ENCODE results near the gene NOL4L. TPM values are rescaled to one million over a fixed set of nuclear protein-coding genes. Genes with fewer than 3 reads are reported as not detected.

The NOL4L gene
- total and polyA plus RNA-seq, 2 experiments from 2014 or later: 35.6 to 42.9 TPM

- H4K20me1 ChIP-seq (ENCODE audit: insufficient read depth, poor library complexity, severe bottlenecking): peaks cover 65% of the 10 kb centered on the region
Measured at GRCh38 chr20:32455901-32456701, 129.0 kb downstream of the NOL4L start.

DNA sequence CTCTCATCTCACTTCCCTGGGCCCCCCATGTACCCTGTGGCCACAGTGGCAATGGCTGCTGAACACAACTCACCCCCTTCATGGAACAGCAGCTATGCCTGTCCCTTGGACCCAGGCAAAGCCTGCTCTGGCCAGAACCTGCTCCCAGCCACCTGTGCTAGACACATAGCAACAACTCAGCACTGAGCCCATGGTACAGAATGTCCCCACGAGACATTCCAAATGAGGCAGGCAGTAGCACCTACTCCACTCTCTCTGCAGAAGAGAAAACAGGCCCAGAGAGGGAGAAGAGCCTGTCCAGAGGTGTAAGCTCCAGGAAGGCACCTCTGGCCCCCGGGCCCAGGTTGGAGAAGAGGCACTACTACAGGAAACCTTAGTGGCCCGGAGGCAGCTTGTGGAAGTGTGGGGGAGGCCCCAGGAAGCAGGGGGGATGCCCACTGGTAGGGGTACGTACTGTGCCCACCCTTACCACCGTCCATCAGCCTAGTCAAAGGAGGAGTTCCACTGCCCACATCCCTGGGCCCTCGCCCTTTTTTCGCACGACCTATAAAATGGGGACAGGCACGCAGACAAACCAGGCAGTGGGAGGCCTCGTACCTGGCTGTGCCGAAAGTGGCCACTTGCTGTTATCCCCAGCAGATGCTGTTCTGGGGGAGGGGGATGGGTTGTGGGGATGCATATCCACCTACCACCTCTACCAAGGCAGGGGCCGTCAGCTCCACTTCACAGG is 129.8 kb downstream of the NOL4L start:
- Histone ChIP-seq H4K20me1 (ENCODE audit: insufficient read depth, poor library complexity, severe bottlenecking) (peaks cover 63% of the 10 kb centered on the region), H3K9me2 (replicated peaks; ENCODE audit: insufficient read depth) (no peaks in the 10 kb centered on the region), H2AFZ (no peak overlapping the region), H3K4me1 (ENCODE audit: insufficient read depth) (peaks cover 23% of the 10 kb centered on the region), H3K9me3 (ENCODE audit: low read depth) (no peaks in the 10 kb centered on the region), H3K4me3 (no peak overlapping the region), H3K79me2 (peaks cover 70% of the 10 kb centered on the region), H3K4me2 (no peak overlapping the region), H3K27me3 (no peaks in the 10 kb centered on the region), H3K27ac (no peak overlapping the region), H3K36me3 (replicated peaks; ENCODE audit: insufficient read depth, low read depth) (peaks cover 5% of the 10 kb centered on the region)
- no peak for DNase-seq (ENCODE audit: low spot score)
- no peak for TF ChIP-seq EZH2phosphoT487 (IDR thresholded peaks at IDR 0.05; ENCODE audit: low read depth, severe bottlenecking, unreplicated experiment)
- TF ChIP-seq, protein P1, sequence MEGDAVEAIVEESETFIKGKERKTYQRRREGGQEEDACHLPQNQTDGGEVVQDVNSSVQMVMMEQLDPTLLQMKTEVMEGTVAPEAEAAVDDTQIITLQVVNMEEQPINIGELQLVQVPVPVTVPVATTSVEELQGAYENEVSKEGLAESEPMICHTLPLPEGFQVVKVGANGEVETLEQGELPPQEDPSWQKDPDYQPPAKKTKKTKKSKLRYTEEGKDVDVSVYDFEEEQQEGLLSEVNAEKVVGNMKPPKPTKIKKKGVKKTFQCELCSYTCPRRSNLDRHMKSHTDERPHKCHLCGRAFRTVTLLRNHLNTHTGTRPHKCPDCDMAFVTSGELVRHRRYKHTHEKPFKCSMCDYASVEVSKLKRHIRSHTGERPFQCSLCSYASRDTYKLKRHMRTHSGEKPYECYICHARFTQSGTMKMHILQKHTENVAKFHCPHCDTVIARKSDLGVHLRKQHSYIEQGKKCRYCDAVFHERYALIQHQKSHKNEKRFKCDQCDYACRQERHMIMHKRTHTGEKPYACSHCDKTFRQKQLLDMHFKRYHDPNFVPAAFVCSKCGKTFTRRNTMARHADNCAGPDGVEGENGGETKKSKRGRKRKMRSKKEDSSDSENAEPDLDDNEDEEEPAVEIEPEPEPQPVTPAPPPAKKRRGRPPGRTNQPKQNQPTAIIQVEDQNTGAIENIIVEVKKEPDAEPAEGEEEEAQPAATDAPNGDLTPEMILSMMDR (IDR thresholded peaks at IDR 0.05; ENCODE audit: poor library complexity): no peak
- no peak for TF ChIP-seq EZH2 (IDR thresholded peaks at IDR 0.05; ENCODE audit: borderline replicate concordance)
- 93% methylated on average over 12 of the region's 12 CpGs for WGBS (ENCODE audit: low lambda C conversion rate, missing lambda C conversion rate)

More at GRCh38 chr20:32455901-32456701, 129.0 kb downstream of the NOL4L start:
- no peaks in the 10 kb centered on the region for H3K27me3 ChIP-seq
- H3K9me3 ChIP-seq (ENCODE audit: low read depth): no peaks in the 10 kb centered on the region
- peak overlapping the region; percentile 98 for H3K4me2 ChIP-seq
- H3K79me2 ChIP-seq: peaks cover 77% of the 10 kb centered on the region
- DNase-seq (ENCODE audit: low spot score): no peak
- TF ChIP-seq EZH2phosphoT487 (IDR thresholded peaks at IDR 0.05; ENCODE audit: low read depth, severe bottlenecking, unreplicated experiment) (no peak), EZH2 (IDR thresholded peaks at IDR 0.05; ENCODE audit: borderline replicate concordance) (no peak)
- TF ChIP-seq, protein P1 (IDR thresholded peaks at IDR 0.05; ENCODE audit: poor library complexity): no peak
- H2AFZ ChIP-seq: no peak overlapping the region
- H3K4me3 ChIP-seq: no peak overlapping the region
- H3K27ac ChIP-seq: peak overlapping the region; percentile 91
- no peaks in the 10 kb centered on the region for H3K9me2 ChIP-seq (replicated peaks; ENCODE audit: insufficient read depth)
- WGBS (ENCODE audit: low lambda C conversion rate, missing lambda C conversion rate): 91% methylated on average over 35 of the region's 35 CpGs
- H3K36me3 ChIP-seq (replicated peaks; ENCODE audit: insufficient read depth, low read depth): peaks cover 5% of the 10 kb centered on the region
- H3K4me1 ChIP-seq (ENCODE audit: insufficient read depth): peaks cover 23% of the 10 kb centered on the region

DNA sequence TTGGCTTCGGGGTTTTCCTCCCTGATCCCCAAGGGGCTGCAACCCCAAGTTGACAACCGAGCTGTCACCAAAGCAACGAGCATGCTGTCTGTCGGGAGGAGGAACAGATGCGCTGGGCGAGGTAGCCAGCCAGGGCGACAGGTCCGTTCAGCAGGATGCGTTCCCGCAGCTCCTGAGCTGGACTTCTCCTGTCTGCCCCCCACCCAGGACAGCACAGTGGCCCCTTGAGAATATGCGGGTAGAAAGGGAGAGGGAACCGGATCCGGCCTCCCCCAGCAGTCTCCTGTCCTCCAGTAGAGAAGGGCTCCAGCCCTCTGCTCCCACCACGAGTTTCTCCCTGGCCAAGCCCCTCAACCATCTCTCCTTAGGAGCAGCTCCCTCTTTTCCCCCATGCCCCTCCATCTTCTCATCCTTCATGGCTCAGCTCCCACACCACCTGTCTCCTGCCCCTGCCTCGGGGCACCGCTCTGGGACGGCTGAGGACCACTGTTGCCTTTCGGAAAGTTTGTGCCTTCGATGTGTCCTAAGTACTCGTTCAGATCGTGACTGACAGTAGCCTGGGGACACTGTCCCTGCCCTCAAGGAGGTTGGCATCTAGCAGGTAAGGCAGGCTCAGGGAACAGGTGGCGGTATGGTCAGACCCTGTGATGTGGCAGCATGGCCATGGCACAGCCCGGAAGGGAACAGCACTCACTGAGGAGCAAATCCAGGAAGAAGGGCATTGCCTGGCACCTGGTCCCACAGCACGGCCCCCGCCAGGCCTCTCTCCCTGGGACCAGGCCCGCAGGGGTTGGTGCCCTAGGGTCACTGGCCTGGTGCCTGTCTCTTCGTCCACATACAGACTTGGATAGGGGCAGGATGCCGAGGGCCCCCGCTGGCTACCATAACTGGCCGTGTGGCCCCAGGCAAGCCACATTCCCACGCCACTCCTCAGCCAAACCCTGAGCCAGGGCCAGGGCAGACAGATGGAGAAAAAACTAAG is 130.7 kb downstream of the NOL4L start:
- Histone ChIP-seq H3K27ac (no peak overlapping the region), H3K79me2 (peaks cover 61% of the 10 kb centered on the region), H2AFZ (no peak overlapping the region), H3K36me3 (replicated peaks; ENCODE audit: insufficient read depth, low read depth) (peaks cover 5% of the 10 kb centered on the region), H3K9me2 (replicated peaks; ENCODE audit: insufficient read depth) (no peaks in the 10 kb centered on the region), H3K27me3 (no peaks in the 10 kb centered on the region), H3K4me3 (no peak overlapping the region), H4K20me1 (ENCODE audit: insufficient read depth, poor library complexity, severe bottlenecking) (peaks cover 57% of the 10 kb centered on the region), H3K4me1 (ENCODE audit: insufficient read depth) (peaks cover 23% of the 10 kb centered on the region), H3K9me3 (ENCODE audit: low read depth) (no peaks in the 10 kb centered on the region), H3K4me2 (no peak overlapping the region)
- no peak for DNase-seq (ENCODE audit: low spot score)
- TF ChIP-seq, protein P1 (IDR thresholded peaks at IDR 0.05; ENCODE audit: poor library complexity): no peak
- WGBS (ENCODE audit: low lambda C conversion rate, missing lambda C conversion rate): 95% methylated on average over 31 of the region's 31 CpGs
